ENCODE measurements around the gene DPH3. TPM values are rescaled to one million over a fixed set of nuclear protein-coding genes. Genes with fewer than 3 reads are reported as not detected.
A peak's percentile ranks its signal among the peaks of the same experiment; 100 is the strongest.

DPH3 gene
- total and polyA plus RNA-seq, 8 donors, result 4.7 to 21.2 (median 17.4) TPM

DNA sequence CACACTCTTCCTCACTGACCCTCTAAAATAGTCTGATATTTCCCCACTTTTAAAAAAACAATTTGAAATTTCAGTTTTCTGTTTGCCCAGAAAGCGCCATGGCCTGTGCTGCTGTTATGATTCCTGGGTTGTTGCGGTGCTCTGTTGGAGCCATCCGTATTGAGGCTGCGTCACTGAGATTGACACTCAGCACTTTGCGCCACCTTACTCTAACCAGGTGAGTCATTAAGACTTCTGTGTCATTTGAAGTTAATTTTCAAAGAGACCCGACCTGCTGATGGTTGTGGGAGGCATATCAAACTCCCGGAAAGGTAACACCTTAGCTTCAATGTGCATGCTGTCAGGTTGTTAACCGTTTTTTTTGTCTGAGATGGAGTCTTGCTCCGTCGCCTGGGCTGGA, 6.1 kb upstream of the DPH3 start:
- no peak for DNase-seq
- Histone ChIP-seq H3K9me3 (no peaks in the 10 kb centered on the region), H3K27me3 (no peaks in the 10 kb centered on the region), H3K27ac (no peak overlapping the region), H3K4me3 (no peak overlapping the region), H3K36me3 (peaks cover 24 to 61% (median 40%) of the 10 kb centered on the region in 4 donors), H3K4me1 (peaks cover 7 to 27% (median 23%) of the 10 kb centered on the region in 4 donors)
- intact Hi-C loops (cut with DNase I; ENCODE audit: low total_unique reads), result no loop called here
- TF ChIP-seq EP300 (IDR thresholded peaks at IDR 0.05) (no peak), POLR2A (IDR thresholded peaks at IDR 0.05) (no peak), POLR2AphosphoS5 (IDR thresholded peaks at IDR 0.05) (no peak), CTCF (IDR thresholded peaks at IDR 0.05) (no peak)
- 92 to 96% (median 95%) methylated on average over 10 of the region's 10 CpGs for WGBS, 5 donors

GRCh38 chr3:16266714-16267113, 2.0 kb upstream of the DPH3 start:
- H3K27me3 ChIP-seq, result no peaks in the 10 kb centered on the region
- 57 to 82% (median 65%) methylated on average over 3 of the region's 3 CpGs for WGBS, 5 donors
- H3K4me3 ChIP-seq, result peak overlapping the region in 1 of 4 donors; percentile 94
- peak overlapping the region in 1 of 5 donors; percentile 95 for H3K27ac ChIP-seq
- no peak for DNase-seq
- intact Hi-C loops (cut with DNase I; ENCODE audit: low total_unique reads), result no loop called here
- TF ChIP-seq POLR2AphosphoS5 (IDR thresholded peaks at IDR 0.05) (no peak), EP300 (IDR thresholded peaks at IDR 0.05) (no peak), CTCF (IDR thresholded peaks at IDR 0.05) (no peak), POLR2A (IDR thresholded peaks at IDR 0.05) (no peak)
- peaks cover 9 to 30% (median 15%) of the 10 kb centered on the region in 4 donors for H3K36me3 ChIP-seq
- no peaks in the 10 kb centered on the region for H3K9me3 ChIP-seq
- H3K4me1 ChIP-seq, result peaks cover 21 to 59% (median 50%) of the 10 kb centered on the region in 4 donors

GRCh38 chr3:16265455-16265786, 678 bp upstream of the DPH3 start:
- no peak for DNase-seq
- H3K27ac ChIP-seq, result peak overlapping the region; percentile 91 to 95 (median 94)
- H3K4me3 ChIP-seq, result peak overlapping the region; percentile 75 to 94 (median 83)
- H3K27me3 ChIP-seq, result no peaks in the 10 kb centered on the region
- intact Hi-C loops (cut with DNase I; ENCODE audit: low total_unique reads), result no loop called here
- H3K9me3 ChIP-seq, result no peaks in the 10 kb centered on the region
- TF ChIP-seq POLR2A (IDR thresholded peaks at IDR 0.05) (no peak), EP300 (IDR thresholded peaks at IDR 0.05) (no peak), CTCF (IDR thresholded peaks at IDR 0.05) (no peak), POLR2AphosphoS5 (IDR thresholded peaks at IDR 0.05) (no peak)
- H3K36me3 ChIP-seq, result peaks cover 0 to 29% (median 13%) of the 10 kb centered on the region in 4 donors
- peaks cover 21 to 61% (median 51%) of the 10 kb centered on the region in 4 donors for H3K4me1 ChIP-seq
- whole genome bisulfite sequencing, 5 donors, result 0 to 4% (median 0%) methylated on average over 6 of the region's 6 CpGs

- TF ChIP-seq POLR2A (IDR thresholded peaks at IDR 0.05) (no peak), EP300 (IDR thresholded peaks at IDR 0.05) (no peak), CTCF (IDR thresholded peaks at IDR 0.05) (peak in 1 of 7 experiments; percentile 8)
- H3K4me1 ChIP-seq, result peaks cover 21 to 61% (median 51%) of the 10 kb centered on the region in 4 donors
- intact Hi-C loops (cut with DNase I; ENCODE audit: low total_unique reads), result no loop called here
- WGBS, 5 donors, result 0 to 1% (median 1%) methylated on average over 21 of the region's 21 CpGs
- no peaks in the 10 kb centered on the region for H3K9me3 ChIP-seq
- peak overlapping the region; percentile 63 to 95 (median 94) for H3K27ac ChIP-seq
- H3K27me3 ChIP-seq, result no peaks in the 10 kb centered on the region
- H3K4me3 ChIP-seq, result peak overlapping the region; percentile 75 to 94 (median 83)
- peaks cover 0 to 29% (median 24%) of the 10 kb centered on the region in 4 donors for H3K36me3 ChIP-seq
- DNase-seq, result no peak
Measured at GRCh38 chr3:16264174-16264707, 502 bp downstream of the DPH3 start.

Measured in stomach (tissue), 9 donors.